Measurements from ENCODE around the gene LGALS3. TPM values are rescaled to one million over a fixed set of nuclear protein-coding genes. Genes with fewer than 3 reads are reported as not detected.
"Not testable (repeated sequence)": the region's sequence is repeated elsewhere in the genome, so short reads cannot be mapped to it uniquely, and the experiment has no call there.

Gene LGALS3
- 0.18 and 1.6 TPM in 2 replicates for total RNA-seq (2014; rRNA removed; shearing (Covaris generic))

DNA sequence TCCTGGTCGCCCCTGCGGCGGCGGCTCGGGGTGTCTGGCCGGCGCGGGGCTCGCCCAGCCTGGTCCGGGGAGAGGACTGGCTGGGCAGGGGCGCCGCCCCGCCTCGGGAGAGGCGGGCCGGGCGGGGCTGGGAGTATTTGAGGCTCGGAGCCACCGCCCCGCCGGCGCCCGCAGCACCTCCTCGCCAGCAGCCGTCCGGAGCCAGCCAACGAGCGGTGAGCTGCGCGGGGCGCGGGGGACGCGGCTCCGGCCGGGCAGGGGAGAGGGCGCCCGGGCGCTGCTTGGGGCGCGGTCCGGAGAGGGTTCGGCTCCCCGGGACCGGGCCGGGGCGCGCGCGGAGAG lies at the start of gene LGALS3:
Gene LGALS3 (plus strand): TSS at position 167 of the 342 bp plus-strand sequence. CDS start 8,122 bp downstream, outside the sequence.
- Histone ChIP-seq H3K27me3 (ENCODE audit: control insufficient read depth, insufficient read depth, low read length) (peaks cover 36% of the 10 kb centered on the region), H3K36me3 (replicated peaks; ENCODE audit: control insufficient read depth, insufficient read depth, low read length) (no peaks in the 10 kb centered on the region), H3K4me3 (ENCODE audit: insufficient read depth, low read depth, low read length) (peak within 1 kb of the TSS; percentile 53)
- DNase-seq = peak; percentile 94

DNA sequence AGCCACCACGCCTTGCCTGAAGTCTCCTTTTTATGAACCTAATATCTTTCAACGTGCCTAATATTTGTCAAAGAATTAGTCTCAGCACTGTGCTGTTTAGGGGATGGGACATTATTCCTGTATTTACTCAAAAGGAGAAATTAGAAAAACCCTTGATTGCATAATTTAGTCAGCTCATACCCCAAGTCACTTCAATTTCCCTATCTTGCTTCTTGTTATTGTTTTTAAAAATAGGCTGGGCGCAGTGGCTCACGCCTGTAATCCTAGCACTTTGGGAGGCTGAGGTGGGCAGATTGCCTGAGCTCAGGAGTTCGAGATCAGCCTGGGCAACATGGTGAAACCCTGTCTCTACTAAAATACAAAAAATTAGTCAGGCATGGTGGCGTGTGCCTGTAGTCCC lies 49.1 kb upstream of the LGALS3 start:
- DNase-seq; H3K27me3 ChIP-seq (ENCODE audit: control insufficient read depth, insufficient read depth, low read length); H3K4me3 ChIP-seq (ENCODE audit: insufficient read depth, low read depth, low read length); H3K36me3 ChIP-seq (replicated peaks; ENCODE audit: control insufficient read depth, insufficient read depth, low read length): not testable (repeated sequence)

- no peaks in the 10 kb centered on the region for H3K36me3 ChIP-seq (replicated peaks; ENCODE audit: control insufficient read depth, insufficient read depth, low read length)
- no peak overlapping the region for H3K4me3 ChIP-seq (ENCODE audit: insufficient read depth, low read depth, low read length)
- no peaks in the 10 kb centered on the region for H3K27me3 ChIP-seq (ENCODE audit: control insufficient read depth, insufficient read depth, low read length)
- no peak for DNase-seq
These were observed 44.5 kb upstream of the LGALS3 start for GRCh38 chr14:55084401-55085059.

DNA sequence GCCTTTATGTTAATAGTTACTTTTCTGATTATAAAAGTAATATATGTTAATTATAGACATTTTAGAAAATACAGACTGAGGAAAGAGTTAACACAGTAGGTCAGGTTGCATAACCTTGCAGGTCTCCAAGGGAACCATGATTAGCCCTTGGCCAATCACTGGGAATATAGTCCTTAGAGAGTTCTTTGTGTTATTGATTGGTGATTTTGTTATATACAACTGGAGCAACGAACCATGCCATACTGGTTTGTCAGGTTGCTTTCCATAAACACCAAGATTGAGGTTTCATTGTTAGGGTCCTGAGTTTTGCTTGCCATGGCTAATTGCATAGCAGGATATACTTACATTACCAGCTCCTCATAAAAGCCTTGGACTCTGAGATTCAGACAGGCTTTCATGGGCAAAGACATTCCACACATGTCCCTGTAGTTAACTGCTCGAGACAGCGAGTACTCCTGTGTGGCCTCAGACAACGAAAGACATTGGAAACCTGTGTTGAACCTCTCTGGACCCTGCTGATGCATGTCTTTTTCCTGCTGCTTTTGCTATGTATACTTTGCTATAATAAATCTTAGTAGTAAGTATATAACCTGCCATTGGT lies 43.9 kb upstream of the LGALS3 start:
- H3K27me3 ChIP-seq (ENCODE audit: control insufficient read depth, insufficient read depth, low read length) = no peaks in the 10 kb centered on the region
- H3K36me3 ChIP-seq (replicated peaks; ENCODE audit: control insufficient read depth, insufficient read depth, low read length) = no peaks in the 10 kb centered on the region
- no peak overlapping the region for H3K4me3 ChIP-seq (ENCODE audit: insufficient read depth, low read depth, low read length)
- DNase-seq = no peak

GRCh38 chr14:55086938-55087337 lies 42.1 kb upstream of the LGALS3 start:
- no peak overlapping the region for H3K4me3 ChIP-seq (ENCODE audit: insufficient read depth, low read depth, low read length)
- DNase-seq = no peak
- H3K36me3 ChIP-seq (replicated peaks; ENCODE audit: control insufficient read depth, insufficient read depth, low read length) = no peaks in the 10 kb centered on the region
- H3K27me3 ChIP-seq (ENCODE audit: control insufficient read depth, insufficient read depth, low read length) = no peaks in the 10 kb centered on the region

- no peak for DNase-seq
- no peaks in the 10 kb centered on the region for H3K27me3 ChIP-seq (ENCODE audit: control insufficient read depth, insufficient read depth, low read length)
- no peak overlapping the region for H3K4me3 ChIP-seq (ENCODE audit: insufficient read depth, low read depth, low read length)
- no peaks in the 10 kb centered on the region for H3K36me3 ChIP-seq (replicated peaks; ENCODE audit: control insufficient read depth, insufficient read depth, low read length)
These were observed 40.7 kb upstream of the LGALS3 start for GRCh38 chr14:55088356-55088755.

DNA sequence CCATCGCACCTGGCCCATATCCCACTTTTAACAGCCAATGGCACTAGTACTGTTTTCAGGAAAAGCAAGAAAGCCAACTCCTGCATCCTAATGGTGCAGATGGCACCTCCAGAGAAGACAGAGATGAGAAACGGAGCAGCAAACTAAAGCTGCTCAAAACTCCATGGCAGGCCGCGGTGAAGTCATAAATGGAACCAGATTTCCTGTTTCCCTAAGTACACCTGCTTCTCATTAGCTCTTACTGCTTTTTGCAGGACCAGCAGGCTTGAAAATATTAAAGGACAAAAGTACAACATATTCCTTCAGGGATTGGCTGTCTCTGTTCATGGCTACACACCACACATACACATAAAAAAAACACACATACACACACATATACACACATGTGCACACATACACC lies 36.7 kb upstream of the LGALS3 start:
- Histone ChIP-seq H3K27me3 (ENCODE audit: control insufficient read depth, insufficient read depth, low read length) (no peaks in the 10 kb centered on the region), H3K36me3 (replicated peaks; ENCODE audit: control insufficient read depth, insufficient read depth, low read length) (no peaks in the 10 kb centered on the region), H3K4me3 (ENCODE audit: insufficient read depth, low read depth, low read length) (no peak overlapping the region)
- no peak for DNase-seq

DNA sequence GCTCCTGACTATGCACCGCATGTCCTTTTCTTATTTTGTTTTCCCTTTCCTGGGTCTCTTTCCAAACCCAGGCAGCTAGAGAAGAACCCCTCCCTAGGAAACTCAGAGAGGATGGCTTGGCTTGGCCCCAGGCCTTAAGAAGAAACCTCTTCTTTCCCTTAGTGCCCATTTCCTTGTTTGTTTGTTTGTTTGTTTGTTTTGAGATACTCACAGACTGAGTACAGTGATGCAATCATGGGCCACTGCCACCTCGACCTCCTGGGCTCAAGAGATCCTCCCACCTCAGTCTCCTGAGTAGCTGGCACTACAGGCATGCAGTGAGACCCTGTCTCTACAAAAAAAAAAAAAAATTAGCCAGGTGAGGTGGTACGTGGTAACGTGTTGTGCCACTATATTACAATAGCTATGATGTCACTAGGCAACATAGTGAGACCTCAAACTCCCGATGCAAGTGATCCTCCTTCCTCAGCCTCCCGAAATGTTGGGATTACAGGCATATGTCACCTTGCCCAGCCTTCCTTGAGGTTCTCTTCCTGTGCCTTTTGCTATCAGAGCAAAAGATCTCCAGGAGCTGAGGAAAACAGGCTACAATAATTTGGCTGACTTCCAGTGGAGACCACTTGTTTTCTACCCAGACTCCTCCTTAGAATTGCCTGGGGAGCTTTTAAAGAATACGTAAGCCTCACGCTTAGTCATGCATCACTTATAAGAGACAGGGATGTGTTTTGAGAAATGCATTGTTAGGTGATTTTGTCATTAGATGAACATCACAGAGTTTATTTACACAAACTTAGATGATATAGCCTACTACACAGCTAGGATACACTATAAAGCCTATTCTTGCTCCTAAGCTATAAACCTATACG lies 34.5 kb upstream of the LGALS3 start:
- no peak for DNase-seq
- no peaks in the 10 kb centered on the region for H3K36me3 ChIP-seq (replicated peaks; ENCODE audit: control insufficient read depth, insufficient read depth, low read length)
- H3K4me3 ChIP-seq (ENCODE audit: insufficient read depth, low read depth, low read length) = no peak overlapping the region
- H3K27me3 ChIP-seq (ENCODE audit: control insufficient read depth, insufficient read depth, low read length) = no peaks in the 10 kb centered on the region

DNA sequence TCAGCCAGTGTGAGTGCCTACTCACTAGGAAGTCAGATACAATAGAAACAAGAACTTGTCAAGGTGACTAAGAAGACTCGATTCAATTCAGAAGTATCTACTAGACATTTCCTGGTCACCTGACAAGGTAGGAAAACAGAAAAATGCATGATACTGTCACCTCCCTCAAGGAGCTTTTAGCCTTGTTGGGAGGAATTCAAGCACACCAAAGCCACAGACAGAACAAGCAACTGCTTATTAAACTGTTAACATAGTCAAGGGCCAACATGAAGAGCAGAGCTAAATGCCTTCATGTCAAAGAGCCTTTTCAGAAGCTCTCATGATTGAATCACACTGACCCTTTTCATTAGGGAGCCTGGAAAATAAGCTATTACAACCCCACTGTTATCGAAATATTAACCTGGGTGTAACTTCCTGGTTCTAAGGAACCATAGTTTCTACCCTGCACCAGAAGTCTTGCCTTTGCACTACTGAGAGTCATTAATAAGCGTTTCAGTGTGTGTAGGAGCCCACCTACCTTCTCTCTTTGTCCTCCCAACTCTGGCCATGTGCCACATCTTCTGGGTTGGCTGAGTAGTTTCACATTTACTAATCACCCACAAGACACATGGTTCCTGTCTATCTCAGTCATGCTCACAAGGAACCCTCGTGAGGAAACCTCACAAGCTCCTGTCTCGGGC lies 31.0 kb upstream of the LGALS3 start:
- Histone ChIP-seq H3K27me3 (ENCODE audit: control insufficient read depth, insufficient read depth, low read length) (no peaks in the 10 kb centered on the region), H3K4me3 (ENCODE audit: insufficient read depth, low read depth, low read length) (no peak overlapping the region), H3K36me3 (replicated peaks; ENCODE audit: control insufficient read depth, insufficient read depth, low read length) (no peaks in the 10 kb centered on the region)
- no peak for DNase-seq

DNA sequence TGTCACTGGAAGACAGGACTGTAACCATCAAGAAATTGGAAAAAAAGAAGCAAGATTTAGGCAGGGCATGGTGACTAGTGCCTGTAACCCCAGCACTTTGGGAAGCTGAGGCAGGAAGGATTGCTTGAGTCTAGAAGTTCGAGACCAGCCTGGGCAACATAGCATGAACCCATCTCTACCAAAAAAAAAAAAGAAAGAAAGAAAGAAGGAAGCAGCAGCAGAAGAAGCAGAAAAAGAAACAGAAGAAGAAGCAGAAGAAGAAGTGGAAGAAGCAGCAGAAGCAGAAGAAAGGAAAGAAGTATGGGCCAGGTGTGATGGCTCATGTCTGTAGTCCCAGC lies 30.5 kb upstream of the LGALS3 start:
- H3K4me3 ChIP-seq (ENCODE audit: insufficient read depth, low read depth, low read length) = no peak overlapping the region
- no peaks in the 10 kb centered on the region for H3K36me3 ChIP-seq (replicated peaks; ENCODE audit: control insufficient read depth, insufficient read depth, low read length)
- DNase-seq = no peak
- no peaks in the 10 kb centered on the region for H3K27me3 ChIP-seq (ENCODE audit: control insufficient read depth, insufficient read depth, low read length)

DNA sequence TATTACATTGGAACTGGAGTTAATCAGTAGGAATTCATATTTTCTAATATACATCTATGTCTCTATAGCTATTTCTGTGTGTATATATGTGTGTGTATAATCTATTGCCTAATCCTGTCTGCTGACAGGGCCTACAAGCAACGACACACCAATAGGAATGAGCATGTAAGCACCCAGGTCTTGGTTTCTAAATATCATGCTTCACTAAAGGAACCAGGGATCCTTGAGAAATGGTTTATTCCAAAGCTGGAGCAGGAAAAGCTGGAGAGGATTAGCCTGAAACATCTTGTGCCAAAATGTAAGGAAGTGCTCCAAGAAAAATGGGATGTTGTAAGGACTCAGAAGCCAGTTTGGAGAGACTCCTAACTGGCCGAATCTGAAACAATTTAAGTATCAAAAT lies 29.3 kb upstream of the LGALS3 start:
- DNase-seq = no peak
- Histone ChIP-seq H3K4me3 (ENCODE audit: insufficient read depth, low read depth, low read length) (no peak overlapping the region), H3K27me3 (ENCODE audit: control insufficient read depth, insufficient read depth, low read length) (no peaks in the 10 kb centered on the region; the same call in 1 of the 2 replicates), H3K36me3 (replicated peaks; ENCODE audit: control insufficient read depth, insufficient read depth, low read length) (no peaks in the 10 kb centered on the region)

DNA sequence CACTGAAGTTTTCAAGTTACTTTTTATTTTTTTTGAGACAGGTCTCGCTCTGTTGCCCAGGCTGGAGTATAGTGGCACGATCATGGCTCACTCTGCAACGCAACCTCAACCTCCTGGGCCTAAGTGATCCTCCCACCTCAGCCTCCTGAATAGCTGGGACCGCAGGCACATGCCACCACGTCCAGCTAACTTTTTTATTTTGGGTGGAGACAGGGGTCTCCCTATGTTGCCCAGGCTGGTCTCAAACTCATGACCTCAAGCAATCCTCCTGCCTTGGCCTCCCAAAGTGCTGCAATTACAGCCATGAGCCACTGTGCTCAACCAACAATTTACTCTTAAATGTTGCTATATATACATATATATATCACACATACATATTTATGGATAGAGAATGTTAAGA lies 27.4 kb upstream of the LGALS3 start:
- no peak overlapping the region for H3K4me3 ChIP-seq (ENCODE audit: insufficient read depth, low read depth, low read length)
- DNase-seq = no peak
- H3K27me3 ChIP-seq (ENCODE audit: control insufficient read depth, insufficient read depth, low read length) = no peaks in the 10 kb centered on the region; the same call in 1 of the 2 replicates
- no peaks in the 10 kb centered on the region for H3K36me3 ChIP-seq (replicated peaks; ENCODE audit: control insufficient read depth, insufficient read depth, low read length)

DNA sequence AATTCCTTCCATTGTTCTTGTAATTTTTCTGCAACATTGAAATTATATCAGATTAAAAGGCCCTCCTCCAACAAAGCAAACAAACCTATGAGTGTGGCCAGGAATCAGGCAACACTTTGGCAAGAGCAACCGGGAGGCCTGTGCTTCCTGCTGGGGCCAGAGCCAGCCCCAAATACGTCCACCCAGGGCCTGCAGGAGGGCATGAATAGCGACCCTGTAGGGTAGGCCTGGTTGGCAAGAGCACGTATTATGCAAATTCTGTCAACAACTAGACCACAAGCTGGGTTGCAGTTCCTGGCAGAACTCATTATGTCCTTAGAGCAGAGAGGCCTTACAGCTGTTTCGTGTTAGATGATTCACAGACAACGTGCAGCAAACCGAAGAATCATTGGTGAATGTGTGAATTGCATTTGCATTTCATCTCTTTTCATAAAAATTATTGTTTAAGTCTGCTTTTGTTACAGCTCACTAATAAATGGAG lies 26.9 kb upstream of the LGALS3 start:
- DNase-seq = peak; percentile 63
- no peaks in the 10 kb centered on the region for H3K36me3 ChIP-seq (replicated peaks; ENCODE audit: control insufficient read depth, insufficient read depth, low read length)
- H3K27me3 ChIP-seq (ENCODE audit: control insufficient read depth, insufficient read depth, low read length) = no peaks in the 10 kb centered on the region; the same call in 1 of the 2 replicates
- no peak overlapping the region for H3K4me3 ChIP-seq (ENCODE audit: insufficient read depth, low read depth, low read length)

GRCh38 chr14:55103005-55103640 lies 25.9 kb upstream of the LGALS3 start:
- no peak overlapping the region for H3K4me3 ChIP-seq (ENCODE audit: insufficient read depth, low read depth, low read length)
- no peaks in the 10 kb centered on the region for H3K36me3 ChIP-seq (replicated peaks; ENCODE audit: control insufficient read depth, insufficient read depth, low read length)
- no peaks in the 10 kb centered on the region; the same call in 1 of the 2 replicates for H3K27me3 ChIP-seq (ENCODE audit: control insufficient read depth, insufficient read depth, low read length)
- peak; percentile 80 for DNase-seq
